Nephron (organoid): Measurements from ENCODE around the gene HYAL3.

Experiments used
- H3K27ac Mint-ChIP-seq, 3 experiments: 2 replicates each; pipeline ENCODE4 v1.8.0; 2020; ENCODE audit warnings: mixed read lengths in 3 of 3, mild to moderate bottlenecking in 2 of 3, moderate library complexity in 1 of 3
- H3K27me3 Mint-ChIP-seq: 2 replicates; pipeline ENCODE4 v1.8.0; 2021; ENCODE audit warnings: low read depth, mild to moderate bottlenecking, moderate library complexity, mixed read lengths
- H3K36me3 Mint-ChIP-seq: 2 replicates; pipeline ENCODE4 v1.8.0; 2020; ENCODE audit warnings: low read depth, mixed read lengths
- H3K4me1 Mint-ChIP-seq: 2 replicates; pipeline ENCODE4 v1.8.0; 2020; ENCODE audit warnings: mixed read lengths
- H3K4me3 Mint-ChIP-seq, 3 experiments: 2 replicates each; pipeline ENCODE4 v1.8.0; 2020; ENCODE audit warnings: mild to moderate bottlenecking in 3 of 3, mixed read lengths in 3 of 3, moderate library complexity in 2 of 3
- H3K9me3 Mint-ChIP-seq: 2 replicates; pipeline ENCODE4 v1.8.0; 2020; ENCODE audit warnings: mixed read lengths
- CTCF ChIP-seq, 3 experiments: fragments of 200-600 bp; sonication (generic); IDR thresholded peaks; one replicate each; pipeline ENCODE4 v1.5.0; 2021; ENCODE audit warnings: antibody characterized with exemption in 3 of 3; ENCODE audit not compliant: unreplicated experiment in 3 of 3

HYAL3 gene

GRCh38 chr3:50268703-50269451 lies 30.3 kb downstream of the HYAL3 start, which contains the start of gene SEMA3B:
Gene SEMA3B, plus strand, starts transcription at chr3:50269147. Its CDS starts 94 bp downstream, at chr3:50269241.
- Mint-ChIP-seq H3K9me3 (no peaks in the 10 kb centered on the region), H3K4me1 (peaks cover 72% of the 10 kb centered on the region), H3K36me3 (peaks cover 4% of the 10 kb centered on the region), H3K27ac (peak within 1 kb of the TSS; percentile 96 to 99 (median 97)), H3K27me3 (peaks cover 10% of the 10 kb centered on the region), H3K4me3 (peak within 1 kb of the TSS; percentile 80 to 88 (median 87))
- TF ChIP-seq CTCF (IDR thresholded peaks at IDR 0.05; ENCODE audit: unreplicated experiment in 3 of 3), result no peak

GRCh38 chr3:50268276-50268675 lies 30.9 kb downstream of the HYAL3 start:
- Mint-ChIP-seq H3K27me3 (peaks cover 9% of the 10 kb centered on the region), H3K4me1 (peaks cover 73% of the 10 kb centered on the region), H3K27ac (peak overlapping the region; percentile 90 to 99 (median 97)), H3K9me3 (no peaks in the 10 kb centered on the region), H3K36me3 (peaks cover 4% of the 10 kb centered on the region), H3K4me3 (peak overlapping the region; percentile 80 to 88 (median 84))
- no peak for TF ChIP-seq CTCF (IDR thresholded peaks at IDR 0.05; ENCODE audit: unreplicated experiment in 3 of 3)

GRCh38 chr3:50267280-50267913 lies 31.8 kb downstream of the HYAL3 start:
- H3K36me3 Mint-ChIP-seq, result no peaks in the 10 kb centered on the region
- H3K27ac Mint-ChIP-seq, result peak overlapping the region; percentile 90 to 99 (median 97)
- H3K4me3 Mint-ChIP-seq, result peak overlapping the region; percentile 80 to 88 (median 84)
- H3K9me3 Mint-ChIP-seq, result no peaks in the 10 kb centered on the region
- H3K4me1 Mint-ChIP-seq, result peaks cover 74% of the 10 kb centered on the region
- TF ChIP-seq CTCF (IDR thresholded peaks at IDR 0.05; ENCODE audit: unreplicated experiment in 3 of 3), result no peak
- peaks cover 3% of the 10 kb centered on the region for H3K27me3 Mint-ChIP-seq

- H3K36me3 Mint-ChIP-seq, result no peaks in the 10 kb centered on the region
- peak overlapping the region; percentile 80 to 88 (median 84) for H3K4me3 Mint-ChIP-seq
These were observed 32.4 kb downstream of the HYAL3 start for GRCh38 chr3:50266836-50267235.

GRCh38 chr3:50266017-50266416 lies 33.2 kb downstream of the HYAL3 start:
- H3K27ac Mint-ChIP-seq, result peak overlapping the region; percentile 90 to 99 (median 97)
- H3K27me3 Mint-ChIP-seq, result no peaks in the 10 kb centered on the region
- TF ChIP-seq CTCF (IDR thresholded peaks at IDR 0.05; ENCODE audit: unreplicated experiment in 3 of 3), result no peak
- no peaks in the 10 kb centered on the region for H3K36me3 Mint-ChIP-seq
- peaks cover 71% of the 10 kb centered on the region for H3K4me1 Mint-ChIP-seq
- H3K9me3 Mint-ChIP-seq, result no peaks in the 10 kb centered on the region
- H3K4me3 Mint-ChIP-seq, result peak overlapping the region; percentile 55 to 80 (median 76)

More at GRCh38 chr3:50266836-50267235, 32.4 kb downstream of the HYAL3 start:
- no peaks in the 10 kb centered on the region for H3K9me3 Mint-ChIP-seq
- H3K27me3 Mint-ChIP-seq, result peaks cover 3% of the 10 kb centered on the region
- H3K27ac Mint-ChIP-seq, result peak overlapping the region; percentile 90 to 99 (median 97)
- TF ChIP-seq CTCF (IDR thresholded peaks at IDR 0.05; ENCODE audit: unreplicated experiment in 3 of 3), result no peak
- H3K4me1 Mint-ChIP-seq, result peaks cover 74% of the 10 kb centered on the region
